GM10847 (cell line): Measurements from ENCODE around the gene CASKIN2.

ENCODE experiments used
- POLR2A ChIP-seq: IDR thresholded peaks from 2 replicates; pipeline ENCODE4 v1.6.1; 2011; ENCODE audit not compliant: insufficient read length; ENCODE audit errors: extremely low read depth

Gene CASKIN2

GRCh38 chr17:75552425-75553294 is 37.3 kb upstream of the CASKIN2 start:
- TF ChIP-seq POLR2A, result no peak

GRCh38 chr17:75551266-75551665 is 35.9 kb upstream of the CASKIN2 start:
- no peak for TF ChIP-seq POLR2A

- TF ChIP-seq POLR2A, result no peak
These were observed 34.8 kb upstream of the CASKIN2 start for GRCh38 chr17:75550139-75550465.

GRCh38 chr17:75549246-75550138 is 34.2 kb upstream of the CASKIN2 start:
- no peak for TF ChIP-seq POLR2A

GRCh38 chr17:75548813-75549212 is 33.5 kb upstream of the CASKIN2 start:
- no peak for TF ChIP-seq POLR2A

- TF ChIP-seq POLR2A, result no peak
These were observed 31.8 kb upstream of the CASKIN2 start for GRCh38 chr17:75547091-75547490.

GRCh38 chr17:75546181-75546580 is 30.8 kb upstream of the CASKIN2 start:
- no peak for TF ChIP-seq POLR2A

GRCh38 chr17:75544250-75544649 is 28.9 kb upstream of the CASKIN2 start:
- no peak for TF ChIP-seq POLR2A

- no peak for TF ChIP-seq POLR2A
These were observed 27.5 kb upstream of the CASKIN2 start for GRCh38 chr17:75542728-75543336.

- no peak for TF ChIP-seq POLR2A
These were observed 26.9 kb upstream of the CASKIN2 start for GRCh38 chr17:75542229-75542628.

- no peak for TF ChIP-seq POLR2A
These were observed 25.7 kb upstream of the CASKIN2 start for GRCh38 chr17:75540923-75541503.

GRCh38 chr17:75539967-75540729 is 24.8 kb upstream of the CASKIN2 start:
- TF ChIP-seq POLR2A, result no peak

GRCh38 chr17:75536366-75536765 is 21.0 kb upstream of the CASKIN2 start:
- TF ChIP-seq POLR2A, result no peak

- TF ChIP-seq POLR2A, result no peak
These were observed 20.5 kb upstream of the CASKIN2 start for GRCh38 chr17:75535871-75536270.

- no peak for TF ChIP-seq POLR2A
These were observed 19.8 kb upstream of the CASKIN2 start for GRCh38 chr17:75535119-75535537.
